Stimulated activated CD4-positive, alpha-beta T cell treated with anti-CD3 and anti-CD28 coated beads, Interleukin-1b, Interleukin-23, amount 100 ng/mL, for 48 hours (primary cell): ENCODE measurements around the gene FGGY.
A peak's percentile ranks its signal among the peaks of the same experiment; 100 is the strongest.

Experiments
- DNase-seq: peaks from one replicate; pipeline ENCODE4 v3.0.0-alpha.2; 2020

Gene FGGY

GRCh38 chr1:59752556-59753414 lies 455.9 kb downstream of the FGGY start:
- no peak for DNase-seq

- no peak for DNase-seq
Observed at GRCh38 chr1:59755069-59755685, 458.3 kb downstream of the FGGY start.

- DNase-seq: no peak
Observed at GRCh38 chr1:59757197-59757747, 460.4 kb downstream of the FGGY start.

GRCh38 chr1:59759156-59759925 lies 462.4 kb downstream of the FGGY start:
- peak; percentile 76 for DNase-seq

GRCh38 chr1:59761443-59761842 lies 464.5 kb downstream of the FGGY start:
- no peak for DNase-seq

- no peak for DNase-seq
Observed at GRCh38 chr1:59763418-59763817, 466.5 kb downstream of the FGGY start.

- DNase-seq: no peak
Observed at GRCh38 chr1:59765011-59765730, 468.3 kb downstream of the FGGY start.

- no peak for DNase-seq
Observed at GRCh38 chr1:59766227-59766855, 469.4 kb downstream of the FGGY start.

GRCh38 chr1:59767119-59767518 lies 470.2 kb downstream of the FGGY start:
- DNase-seq: no peak

- DNase-seq: no peak
Observed at GRCh38 chr1:59768792-59769735, 472.2 kb downstream of the FGGY start.

GRCh38 chr1:59769736-59770095 lies 472.8 kb downstream of the FGGY start:
- DNase-seq: no peak

GRCh38 chr1:59771361-59771760 lies 474.5 kb downstream of the FGGY start:
- no peak for DNase-seq

GRCh38 chr1:59775480-59775879 lies 478.6 kb downstream of the FGGY start:
- no peak for DNase-seq

GRCh38 chr1:59776960-59777852 lies 480.3 kb downstream of the FGGY start:
- DNase-seq: no peak

GRCh38 chr1:59779949-59780348 lies 483.1 kb downstream of the FGGY start:
- DNase-seq: no peak

GRCh38 chr1:59788825-59789224 lies 491.9 kb downstream of the FGGY start:
- DNase-seq: no peak

- DNase-seq: no peak
Observed at GRCh38 chr1:59798600-59798999, 501.7 kb downstream of the FGGY start.

- DNase-seq: no peak
Observed at GRCh38 chr1:59803458-59804038, 506.7 kb downstream of the FGGY start.

GRCh38 chr1:59804301-59804700 lies 507.4 kb downstream of the FGGY start:
- DNase-seq: no peak

- DNase-seq: no peak
Observed at GRCh38 chr1:59805554-59805953, 508.7 kb downstream of the FGGY start.
